H1 (cell line): ENCODE results near the gene NTRK2. TPM values are rescaled to one million over a fixed set of nuclear protein-coding genes. Genes with fewer than 3 reads are reported as not detected.

Experiments used
- CEBPB ChIP-seq: IDR thresholded peaks from 2 replicates; pipeline ENCODE4 v1.6.1; 2012; ENCODE audit warnings: low read depth, low read length
- CHD7 ChIP-seq: fragments of 300-600 bp; sonication (generic); IDR thresholded peaks from 2 replicates; pipeline ENCODE4 v1.7.1; 2012; ENCODE audit warnings: low read length, moderate library complexity, mild to moderate bottlenecking, inconsistent platforms; ENCODE audit not compliant: insufficient replicate concordance
- CTBP2 ChIP-seq: IDR thresholded peaks from 2 replicates; pipeline ENCODE4 v1.7.0; 2011; ENCODE audit warnings: borderline replicate concordance, mild to moderate bottlenecking, moderate library complexity, mixed read lengths, low read length; ENCODE audit not compliant: insufficient read depth, insufficient read length
- CTCF ChIP-seq, 3 experiments: IDR thresholded peaks; 1 replicate in 2 of 3; 2 replicates in 1 of 3; pipeline versions ENCODE4 v1.5.1 to v1.6.1; 2011; ENCODE audit warnings: low read length in 3 of 3, mild to moderate bottlenecking in 3 of 3, inconsistent platforms in 2 of 3, low read depth in 1 of 3, moderate library complexity in 1 of 3; ENCODE audit not compliant: insufficient read depth in 1 of 3; ENCODE audit errors: control extremely low read depth in 1 of 3
- SIN3A ChIP-seq, 2 experiments: IDR thresholded peaks in 1 of 2; conservative IDR thresholded peaks in 1 of 2; 2 replicates each; pipeline ENCODE4 v1.6.1; 2011 to 2012; ENCODE audit warnings: low read length in 2 of 2, improper control_type of control experiment in 1 of 2, low read depth in 1 of 2, mild to moderate bottlenecking in 1 of 2
- SP2 ChIP-seq: IDR thresholded peaks from 2 replicates; pipeline ENCODE4 v1.6.1; 2012; ENCODE audit warnings: mild to moderate bottlenecking, low read length, inconsistent platforms
- polyA plus RNA-seq, 7 experiments: library from polyadenylated mRNA; depleted of rRNA in 3 of 7; stranded (reverse) in 5 of 7; unstranded in 2 of 7; fragments of >200 nt in 5 of 7; fragments of 200-250 nt in 2 of 7; gene quantifications; 1 replicate in 5 of 7; 2 replicates in 1 of 7; 4 replicates in 1 of 7; pipeline versions ENCODE4 v1.2.1 to v1.2.3, GENCODE V29; 2011 to 2013; ENCODE audit warnings: missing spikeins in 2 of 7, mixed read lengths in 2 of 7
- total RNA-seq: library from RNA; stranded (reverse); fragmentation: NEBNext Ultra II Directional; extraction: Animal tissue kit (Norgen Biotek cat#: 25700); gene quantifications from 2 replicates; pipeline ENCODE4 v1.2.1, GENCODE V29; 2021
- TF ChIP-seq, protein P1 (sequence below): IDR thresholded peaks from 2 replicates; pipeline ENCODE4 v1.6.1; 2012; ENCODE audit warnings: low read length, inconsistent platforms

The NTRK2 gene
- total and polyA plus RNA-seq, 2 of the 8 experiments (the other 6 are each of a cell fraction or from before 2014, with no cell fraction given) = 0.03 to 0.04 TPM

- no peak for TF ChIP-seq CHD7
- TF ChIP-seq CTCF (IDR thresholded peaks at IDR 0.05; ENCODE audit: control extremely low read depth in 1 of 3, insufficient read depth in 1 of 3, low read depth in 1 of 3, low read length in 3 of 3) = no peak
- no peak for TF ChIP-seq SP2
- no peak for TF ChIP-seq CTBP2
- TF ChIP-seq SIN3A (conservative IDR thresholded peaks at IDR 0.05 in 1 of 2, IDR thresholded peaks at IDR 0.05 in 1 of 2; ENCODE audit: low read depth in 1 of 2, low read length in 2 of 2) = no peak
- TF ChIP-seq CEBPB = no peak
- TF ChIP-seq, protein P1, sequence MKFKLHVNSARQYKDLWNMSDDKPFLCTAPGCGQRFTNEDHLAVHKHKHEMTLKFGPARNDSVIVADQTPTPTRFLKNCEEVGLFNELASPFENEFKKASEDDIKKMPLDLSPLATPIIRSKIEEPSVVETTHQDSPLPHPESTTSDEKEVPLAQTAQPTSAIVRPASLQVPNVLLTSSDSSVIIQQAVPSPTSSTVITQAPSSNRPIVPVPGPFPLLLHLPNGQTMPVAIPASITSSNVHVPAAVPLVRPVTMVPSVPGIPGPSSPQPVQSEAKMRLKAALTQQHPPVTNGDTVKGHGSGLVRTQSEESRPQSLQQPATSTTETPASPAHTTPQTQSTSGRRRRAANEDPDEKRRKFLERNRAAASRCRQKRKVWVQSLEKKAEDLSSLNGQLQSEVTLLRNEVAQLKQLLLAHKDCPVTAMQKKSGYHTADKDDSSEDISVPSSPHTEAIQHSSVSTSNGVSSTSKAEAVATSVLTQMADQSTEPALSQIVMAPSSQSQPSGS = no peak
These were observed 329.1 kb downstream of the NTRK2 start (continued) for GRCh38 chr9:84998639-84999038.
